ENCODE measurements around the gene P2RX1. TPM values are rescaled to one million over a fixed set of nuclear protein-coding genes. Genes with fewer than 3 reads are reported as not detected.

The P2RX1 gene
- total RNA-seq, 2 donors from 2014 or later, result 39.2 to 45.4 TPM

- intact Hi-C loops (cut with DNase I), result loop anchor here (10.0 kb wide), 1 partner anchor 156 kb away; no protein-coding TSS in a partner anchor
- no peaks in the 10 kb centered on the region for H3K36me3 ChIP-seq (replicated peaks in 1 of 2; ENCODE audit: insufficient read depth in 1 of 2, low read depth in 2 of 2)
- H3K4me1 ChIP-seq, result peaks cover 22% of the 10 kb centered on the region
- no peaks in the 10 kb centered on the region for H3K27me3 ChIP-seq
- no peak overlapping the region for H3K27ac ChIP-seq
- H3K9me3 ChIP-seq, result no peaks in the 10 kb centered on the region
- H3K4me3 ChIP-seq, result no peak overlapping the region
- ATAC-seq (no peak), DNase-seq (no peak)
- WGBS, 2 donors, result 55 to 75% methylated on average over 5 to 6 of the region's 8 CpGs
- TF ChIP-seq CTCF (IDR thresholded peaks at IDR 0.05) (no peak), POLR2A (IDR thresholded peaks at IDR 0.05) (no peak)
These were observed 2.3 kb upstream of the P2RX1 start for GRCh38 chr17:3918372-3919122.

GRCh38 chr17:3917391-3917931 is 1.2 kb upstream of the P2RX1 start:
- intact Hi-C loops (cut with DNase I), result loop anchor here (10.0 kb wide), 1 partner anchor 157 kb away; no protein-coding TSS in a partner anchor
- ATAC-seq, result no peak
- no peak overlapping the region for H3K27ac ChIP-seq

GRCh38 chr17:3916825-3917224 is 560 bp upstream of the P2RX1 start:
- no peak overlapping the region for H3K4me3 ChIP-seq
- H3K36me3 ChIP-seq (replicated peaks in 1 of 2; ENCODE audit: insufficient read depth in 1 of 2, low read depth in 2 of 2), result no peaks in the 10 kb centered on the region
- intact Hi-C loops (cut with DNase I), result loop anchor here (10.0 kb wide), 1 partner anchor 158 kb away; no protein-coding TSS in a partner anchor
- WGBS, 2 donors, result 56 to 88% methylated on average over 6 to 10 of the region's 10 CpGs
- H3K9me3 ChIP-seq, result no peaks in the 10 kb centered on the region
- H3K27me3 ChIP-seq, result no peaks in the 10 kb centered on the region
- DNase-seq (no peak), ATAC-seq (no peak)
- peaks cover 23% of the 10 kb centered on the region for H3K4me1 ChIP-seq
- no peak for TF ChIP-seq CTCF (IDR thresholded peaks at IDR 0.05)
- no peak for TF ChIP-seq POLR2A (IDR thresholded peaks at IDR 0.05)
- no peak overlapping the region for H3K27ac ChIP-seq

More at GRCh38 chr17:3917391-3917931, 1.2 kb upstream of the P2RX1 start:
- no peaks in the 10 kb centered on the region for H3K9me3 ChIP-seq
- peaks cover 23% of the 10 kb centered on the region for H3K4me1 ChIP-seq
- TF ChIP-seq POLR2A (IDR thresholded peaks at IDR 0.05) (no peak), CTCF (IDR thresholded peaks at IDR 0.05) (no peak)
- H3K36me3 ChIP-seq (replicated peaks in 1 of 2; ENCODE audit: insufficient read depth in 1 of 2, low read depth in 2 of 2), result no peaks in the 10 kb centered on the region
- H3K27me3 ChIP-seq, result no peaks in the 10 kb centered on the region
- WGBS, 2 donors, result 14 to 24% methylated on average over 5 to 11 of the region's 11 CpGs
- DNase-seq, result peak in 3 of 4 donors; percentile 28 to 60 (median 54)
- no peak overlapping the region for H3K4me3 ChIP-seq

GRCh38 chr17:3915581-3915994 is 677 bp downstream of the P2RX1 start:
- DNase-seq, result no peak
- no peaks in the 10 kb centered on the region for H3K36me3 ChIP-seq (replicated peaks in 1 of 2; ENCODE audit: insufficient read depth in 1 of 2, low read depth in 2 of 2)
- 64 to 82% methylated on average over 8 to 9 of the region's 13 CpGs for WGBS, 2 donors
- no peak overlapping the region for H3K27ac ChIP-seq
- no peak for TF ChIP-seq CTCF (IDR thresholded peaks at IDR 0.05)
- no peak for TF ChIP-seq POLR2A (IDR thresholded peaks at IDR 0.05)
- H3K4me3 ChIP-seq, result no peak overlapping the region
- no peak for ATAC-seq
- no peaks in the 10 kb centered on the region for H3K9me3 ChIP-seq
- peaks cover 17% of the 10 kb centered on the region for H3K4me1 ChIP-seq
- intact Hi-C loops (cut with DNase I), result loop anchor here (10.0 kb wide), 1 partner anchor 159 kb away; no protein-coding TSS in a partner anchor
- no peaks in the 10 kb centered on the region for H3K27me3 ChIP-seq

All from body of pancreas (tissue), 4 donors.